WTC11 (cell line): ENCODE measurements around the gene SURF6. TPM values are rescaled to one million over a fixed set of nuclear protein-coding genes. Genes with fewer than 3 reads are reported as not detected.

Experiments
- ATAC-seq: fragments of 200-7000 bp; cut with Tn5 transposase; 2 replicates; pipeline ENCODE4 v1.10.0; 2021; ENCODE audit warnings: mild to moderate bottlenecking, moderate library complexity
- CTCF ChIA-PET: fragments of 300-600 bp; sonication (Branson Sonifier 250); formaldehyde crosslinking; loops from one replicate; lab custom pipeline; 2021; ENCODE audit warnings: antibody characterized with exemption; lab: Charles Lee
- POLR2A ChIA-PET: fragments of 350-600 bp; sonication (Branson Sonifier 250); formaldehyde crosslinking; loops from one replicate; lab custom pipeline; 2021; ENCODE audit warnings: antibody characterized with exemption; lab: Charles Lee
- DNase-seq: peaks from one replicate; pipeline ENCODE4 v3.0.0; 2021; ENCODE audit warnings: low spot score
- H3K27ac Mint-ChIP-seq: 2 replicates; pipeline ENCODE4 v1.8.0; 2021; ENCODE audit warnings: mixed read lengths
- H3K27me3 Mint-ChIP-seq: 2 replicates; pipeline ENCODE4 v1.8.0; 2021; ENCODE audit warnings: low read depth, mild to moderate bottlenecking, moderate library complexity, mixed read lengths
- H3K36me3 Mint-ChIP-seq: 2 replicates; pipeline ENCODE4 v1.8.0; 2021; ENCODE audit warnings: mixed read lengths
- H3K4me1 Mint-ChIP-seq: 2 replicates; pipeline ENCODE4 v1.8.0; 2022; ENCODE audit warnings: mixed read lengths
- H3K4me3 Mint-ChIP-seq: 2 replicates; pipeline ENCODE4 v1.8.0; 2021; ENCODE audit warnings: mild to moderate bottlenecking, moderate library complexity, mixed read lengths
- H3K9me3 Mint-ChIP-seq: 2 replicates; pipeline ENCODE4 v1.8.0; 2021; ENCODE audit warnings: mixed read lengths
- ATF1 ChIP-seq: sonication (generic); formaldehyde crosslinking; IDR thresholded peaks from 2 replicates; pipeline ENCODE4 v1.8.1; 2023; ENCODE audit warnings: mild to moderate bottlenecking, moderate library complexity, missing genetic modification reagents
- CREM ChIP-seq: sonication (generic); formaldehyde crosslinking; IDR thresholded peaks from 2 replicates; pipeline ENCODE4 v1.8.1; 2022; ENCODE audit warnings: mild to moderate bottlenecking, missing genetic modification reagents, moderate library complexity
- FOXP1 ChIP-seq: sonication (generic); formaldehyde crosslinking; IDR thresholded peaks from 2 replicates; pipeline ENCODE4 v1.8.0; 2022; ENCODE audit warnings: missing genetic modification reagents, mild to moderate bottlenecking, moderate library complexity, borderline replicate concordance
- JAZF1 ChIP-seq: fragments of 250-450 bp; sonication (Bioruptor Pico); IDR thresholded peaks from 2 replicates; pipeline ENCODE4 v1.9.0; 2021; ENCODE audit warnings: moderate library complexity, mild to moderate bottlenecking, inconsistent platforms
- RELA ChIP-seq: sonication (generic); formaldehyde crosslinking; IDR thresholded peaks from 2 replicates; pipeline ENCODE4 v1.8.1; 2022; ENCODE audit warnings: missing genetic modification reagents, mild to moderate bottlenecking, borderline replicate concordance
- SOX15 ChIP-seq: fragments of 250-450 bp; sonication (Bioruptor Pico); IDR thresholded peaks from 2 replicates; pipeline ENCODE4 v1.9.0; 2021; ENCODE audit warnings: mild to moderate bottlenecking
- TEAD1 ChIP-seq: sonication (generic); formaldehyde crosslinking; IDR thresholded peaks from 2 replicates; pipeline ENCODE4 v1.8.0; 2022; ENCODE audit warnings: mild to moderate bottlenecking, missing genetic modification reagents
- TP53 ChIP-seq: sonication (generic); formaldehyde crosslinking; IDR thresholded peaks from 2 replicates; pipeline ENCODE4 v1.8.1; 2023; ENCODE audit warnings: mild to moderate bottlenecking, missing genetic modification reagents
- total RNA-seq: library from RNA; stranded (reverse); gene quantifications from 3 replicates; pipeline ENCODE4 v1.2.3, GENCODE V29; 2021
- TF ChIP-seq, protein P1 (sequence below): fragments of 250-450 bp; sonication (Bioruptor Pico); IDR thresholded peaks from 2 replicates; pipeline ENCODE4 v1.9.0; 2021; ENCODE audit warnings: mild to moderate bottlenecking, borderline replicate concordance
- TF ChIP-seq, protein P2 (sequence below): sonication (generic); formaldehyde crosslinking; IDR thresholded peaks from 2 replicates; pipeline ENCODE4 v1.8.0; 2023; ENCODE audit warnings: missing genetic modification reagents, mild to moderate bottlenecking, borderline replicate concordance
- TF ChIP-seq, protein P3 (sequence below): fragments of 250-450 bp; sonication (Bioruptor Pico); IDR thresholded peaks from 2 replicates; pipeline ENCODE4 v1.9.0; 2021; ENCODE audit warnings: mild to moderate bottlenecking
- TF ChIP-seq, protein P4 (sequence below): fragments of 250-450 bp; sonication (Bioruptor Pico); conservative IDR thresholded peaks from 2 replicates; pipeline ENCODE4 v1.9.0; 2021; ENCODE audit warnings: mild to moderate bottlenecking
- TF ChIP-seq, protein P5 (sequence below): sonication (generic); formaldehyde crosslinking; IDR thresholded peaks from 2 replicates; pipeline ENCODE4 v1.8.0; 2022; ENCODE audit warnings: mild to moderate bottlenecking, missing genetic modification reagents
- TF ChIP-seq, protein P6 (sequence below): fragments of 200-600 bp; IDR thresholded peaks from 2 replicates; pipeline ENCODE4 v1.8.0; 2022; ENCODE audit warnings: antibody characterized with exemption
- TF ChIP-seq, protein P7 (sequence below): sonication (generic); formaldehyde crosslinking; IDR thresholded peaks from 2 replicates; pipeline ENCODE4 v1.8.0; 2022; ENCODE audit warnings: mild to moderate bottlenecking, missing genetic modification reagents
- TF ChIP-seq, protein P8 (sequence below): fragments of 250-450 bp; sonication (Bioruptor Pico); IDR thresholded peaks from 2 replicates; pipeline ENCODE4 v2.1.2; 2022; ENCODE audit warnings: mild to moderate bottlenecking, moderate library complexity

Gene SURF6
- total RNA-seq, 1 experiment from 2014 or later, result 67.2 TPM

DNA sequence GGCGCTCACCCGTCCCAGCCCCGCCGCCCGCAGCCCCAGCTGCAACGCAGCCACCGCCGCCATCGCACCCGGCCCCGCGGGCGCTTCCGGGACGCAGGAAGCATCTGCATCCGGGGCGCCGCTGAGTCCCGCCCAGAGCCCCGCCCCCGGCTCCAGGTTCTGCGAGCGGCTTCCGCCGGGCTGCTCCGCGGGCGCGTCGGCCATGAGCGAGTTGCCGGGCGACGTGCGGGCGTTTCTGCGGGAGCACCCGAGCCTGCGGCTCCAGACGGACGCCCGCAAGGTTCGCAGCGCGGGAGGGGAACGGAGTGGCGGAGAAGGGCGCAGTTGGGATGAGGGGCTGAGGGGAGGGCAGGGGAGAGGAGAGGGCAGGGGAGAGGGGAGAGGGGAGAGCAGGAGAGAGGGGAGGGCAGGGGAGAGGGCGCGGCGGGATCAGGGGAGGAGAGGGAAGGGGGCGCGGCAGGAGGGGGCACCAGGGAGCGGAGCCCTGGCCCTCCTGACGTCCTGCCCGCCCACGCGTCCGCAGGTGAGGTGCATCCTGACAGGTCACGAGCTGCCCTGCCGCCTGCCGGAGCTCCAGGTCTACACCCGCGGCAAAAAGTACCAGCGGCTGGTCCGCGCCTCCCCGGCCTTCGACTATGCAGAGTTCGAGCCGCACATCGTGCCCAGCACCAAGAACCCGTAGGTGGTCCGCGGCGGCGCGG is 20.6 kb upstream of the SURF6 start, which contains the start of the genes SURF1 and SURF2 (continued):
- TF ChIP-seq, protein P1, sequence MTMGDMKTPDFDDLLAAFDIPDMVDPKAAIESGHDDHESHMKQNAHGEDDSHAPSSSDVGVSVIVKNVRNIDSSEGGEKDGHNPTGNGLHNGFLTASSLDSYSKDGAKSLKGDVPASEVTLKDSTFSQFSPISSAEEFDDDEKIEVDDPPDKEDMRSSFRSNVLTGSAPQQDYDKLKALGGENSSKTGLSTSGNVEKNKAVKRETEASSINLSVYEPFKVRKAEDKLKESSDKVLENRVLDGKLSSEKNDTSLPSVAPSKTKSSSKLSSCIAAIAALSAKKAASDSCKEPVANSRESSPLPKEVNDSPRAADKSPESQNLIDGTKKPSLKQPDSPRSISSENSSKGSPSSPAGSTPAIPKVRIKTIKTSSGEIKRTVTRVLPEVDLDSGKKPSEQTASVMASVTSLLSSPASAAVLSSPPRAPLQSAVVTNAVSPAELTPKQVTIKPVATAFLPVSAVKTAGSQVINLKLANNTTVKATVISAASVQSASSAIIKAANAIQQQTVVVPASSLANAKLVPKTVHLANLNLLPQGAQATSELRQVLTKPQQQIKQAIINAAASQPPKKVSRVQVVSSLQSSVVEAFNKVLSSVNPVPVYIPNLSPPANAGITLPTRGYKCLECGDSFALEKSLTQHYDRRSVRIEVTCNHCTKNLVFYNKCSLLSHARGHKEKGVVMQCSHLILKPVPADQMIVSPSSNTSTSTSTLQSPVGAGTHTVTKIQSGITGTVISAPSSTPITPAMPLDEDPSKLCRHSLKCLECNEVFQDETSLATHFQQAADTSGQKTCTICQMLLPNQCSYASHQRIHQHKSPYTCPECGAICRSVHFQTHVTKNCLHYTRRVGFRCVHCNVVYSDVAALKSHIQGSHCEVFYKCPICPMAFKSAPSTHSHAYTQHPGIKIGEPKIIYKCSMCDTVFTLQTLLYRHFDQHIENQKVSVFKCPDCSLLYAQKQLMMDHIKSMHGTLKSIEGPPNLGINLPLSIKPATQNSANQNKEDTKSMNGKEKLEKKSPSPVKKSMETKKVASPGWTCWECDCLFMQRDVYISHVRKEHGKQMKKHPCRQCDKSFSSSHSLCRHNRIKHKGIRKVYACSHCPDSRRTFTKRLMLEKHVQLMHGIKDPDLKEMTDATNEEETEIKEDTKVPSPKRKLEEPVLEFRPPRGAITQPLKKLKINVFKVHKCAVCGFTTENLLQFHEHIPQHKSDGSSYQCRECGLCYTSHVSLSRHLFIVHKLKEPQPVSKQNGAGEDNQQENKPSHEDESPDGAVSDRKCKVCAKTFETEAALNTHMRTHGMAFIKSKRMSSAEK (CRISPR knock-in tag), result no peak
- peak; percentile 35; the same call in 1 of the 2 replicates for TF ChIP-seq TEAD1
- TF ChIP-seq FOXP1, result peak; percentile 58; the same call in 1 of the 2 replicates
- TF ChIP-seq, protein P2, sequence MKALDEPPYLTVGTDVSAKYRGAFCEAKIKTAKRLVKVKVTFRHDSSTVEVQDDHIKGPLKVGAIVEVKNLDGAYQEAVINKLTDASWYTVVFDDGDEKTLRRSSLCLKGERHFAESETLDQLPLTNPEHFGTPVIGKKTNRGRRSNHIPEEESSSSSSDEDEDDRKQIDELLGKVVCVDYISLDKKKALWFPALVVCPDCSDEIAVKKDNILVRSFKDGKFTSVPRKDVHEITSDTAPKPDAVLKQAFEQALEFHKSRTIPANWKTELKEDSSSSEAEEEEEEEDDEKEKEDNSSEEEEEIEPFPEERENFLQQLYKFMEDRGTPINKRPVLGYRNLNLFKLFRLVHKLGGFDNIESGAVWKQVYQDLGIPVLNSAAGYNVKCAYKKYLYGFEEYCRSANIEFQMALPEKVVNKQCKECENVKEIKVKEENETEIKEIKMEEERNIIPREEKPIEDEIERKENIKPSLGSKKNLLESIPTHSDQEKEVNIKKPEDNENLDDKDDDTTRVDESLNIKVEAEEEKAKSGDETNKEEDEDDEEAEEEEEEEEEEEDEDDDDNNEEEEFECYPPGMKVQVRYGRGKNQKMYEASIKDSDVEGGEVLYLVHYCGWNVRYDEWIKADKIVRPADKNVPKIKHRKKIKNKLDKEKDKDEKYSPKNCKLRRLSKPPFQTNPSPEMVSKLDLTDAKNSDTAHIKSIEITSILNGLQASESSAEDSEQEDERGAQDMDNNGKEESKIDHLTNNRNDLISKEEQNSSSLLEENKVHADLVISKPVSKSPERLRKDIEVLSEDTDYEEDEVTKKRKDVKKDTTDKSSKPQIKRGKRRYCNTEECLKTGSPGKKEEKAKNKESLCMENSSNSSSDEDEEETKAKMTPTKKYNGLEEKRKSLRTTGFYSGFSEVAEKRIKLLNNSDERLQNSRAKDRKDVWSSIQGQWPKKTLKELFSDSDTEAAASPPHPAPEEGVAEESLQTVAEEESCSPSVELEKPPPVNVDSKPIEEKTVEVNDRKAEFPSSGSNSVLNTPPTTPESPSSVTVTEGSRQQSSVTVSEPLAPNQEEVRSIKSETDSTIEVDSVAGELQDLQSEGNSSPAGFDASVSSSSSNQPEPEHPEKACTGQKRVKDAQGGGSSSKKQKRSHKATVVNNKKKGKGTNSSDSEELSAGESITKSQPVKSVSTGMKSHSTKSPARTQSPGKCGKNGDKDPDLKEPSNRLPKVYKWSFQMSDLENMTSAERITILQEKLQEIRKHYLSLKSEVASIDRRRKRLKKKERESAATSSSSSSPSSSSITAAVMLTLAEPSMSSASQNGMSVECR (CRISPR knock-in tag), result peak; percentile 29; the same call in 1 of the 2 replicates
- no peak for TF ChIP-seq SOX15 (CRISPR knock-in tag)
- peak; percentile 18; the same call in 1 of the 2 replicates for TF ChIP-seq CREM (CRISPR knock-in tag)
- TF ChIP-seq, protein P3, sequence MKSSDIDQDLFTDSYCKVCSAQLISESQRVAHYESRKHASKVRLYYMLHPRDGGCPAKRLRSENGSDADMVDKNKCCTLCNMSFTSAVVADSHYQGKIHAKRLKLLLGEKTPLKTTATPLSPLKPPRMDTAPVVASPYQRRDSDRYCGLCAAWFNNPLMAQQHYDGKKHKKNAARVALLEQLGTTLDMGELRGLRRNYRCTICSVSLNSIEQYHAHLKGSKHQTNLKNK (CRISPR knock-in tag), result no peak
- TF ChIP-seq, protein P4, sequence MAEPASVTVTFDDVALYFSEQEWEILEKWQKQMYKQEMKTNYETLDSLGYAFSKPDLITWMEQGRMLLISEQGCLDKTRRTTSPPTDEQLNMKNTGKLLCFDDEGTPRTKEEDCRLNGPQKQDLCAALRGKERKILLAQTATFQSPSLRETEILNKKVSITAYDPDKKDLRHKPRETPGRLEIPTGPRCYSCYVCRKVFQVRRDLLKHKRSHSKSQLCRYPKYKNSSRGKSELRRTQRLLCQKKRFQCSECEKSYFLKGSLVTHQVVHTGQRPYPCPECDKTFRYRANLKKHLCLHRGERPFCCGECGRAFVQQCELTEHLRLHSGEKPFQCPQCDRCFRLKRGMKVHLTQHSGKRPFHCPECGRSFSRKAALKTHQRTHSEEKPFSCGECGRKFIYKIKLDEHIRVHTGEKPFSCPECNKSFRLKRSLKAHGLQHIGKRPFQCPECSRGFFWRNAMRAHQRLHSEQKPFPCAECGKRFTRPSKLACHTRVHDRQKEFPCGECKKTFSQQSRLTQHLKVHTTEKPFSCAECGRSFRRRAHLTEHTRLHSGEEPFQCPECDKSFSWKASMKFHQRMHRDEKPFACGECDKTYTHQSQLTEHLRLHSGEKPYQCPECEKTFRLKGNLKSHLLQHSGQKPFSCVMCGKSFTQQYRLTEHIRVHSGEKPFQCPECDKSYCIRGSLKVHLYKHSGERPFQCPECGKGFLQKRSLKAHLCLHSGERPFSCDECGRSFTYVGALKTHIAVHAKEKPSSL (CRISPR knock-in tag), result no peak
- TF ChIP-seq ATF1 (CRISPR knock-in tag), result 0 out of 2 replicates have a peak, but pooled peaks have one; percentile 39
- TF ChIP-seq, protein P5, sequence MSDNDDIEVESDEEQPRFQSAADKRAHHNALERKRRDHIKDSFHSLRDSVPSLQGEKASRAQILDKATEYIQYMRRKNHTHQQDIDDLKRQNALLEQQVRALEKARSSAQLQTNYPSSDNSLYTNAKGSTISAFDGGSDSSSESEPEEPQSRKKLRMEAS (CRISPR knock-in tag), result peak; percentile 66; the same call in 1 of the 2 replicates
- no peak for TF ChIP-seq JAZF1 (CRISPR knock-in tag)

DNA sequence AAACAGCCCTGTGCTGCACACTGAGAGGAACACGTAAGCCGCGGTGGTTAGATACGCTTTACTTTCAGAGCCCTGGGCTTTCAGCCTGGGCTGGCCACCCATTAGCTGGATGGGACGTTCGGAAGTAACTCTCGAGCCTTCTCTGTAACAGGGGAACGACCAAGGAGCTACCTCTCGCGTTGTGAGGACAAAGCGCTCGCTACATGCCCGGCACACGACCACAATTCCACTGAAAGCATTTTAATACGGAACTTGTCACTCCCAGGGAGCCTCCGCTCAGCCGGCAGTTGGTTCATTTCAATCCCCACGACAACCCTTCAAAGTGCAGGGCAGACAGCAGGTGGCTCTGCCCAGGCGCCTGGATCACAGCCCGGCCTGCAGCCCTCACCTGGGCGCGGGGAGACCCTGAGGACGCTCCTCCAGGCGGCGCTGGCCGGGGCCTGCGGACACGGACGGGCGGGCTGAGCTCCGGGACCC is 19.9 kb upstream of the SURF6 start:
- DNase-seq, result peak; percentile 26
- TF ChIP-seq TP53 (no peak), RELA (CRISPR knock-in tag) (no peak)
- TF ChIP-seq, protein P3 (CRISPR knock-in tag), result no peak
- TF ChIP-seq, protein P6, sequence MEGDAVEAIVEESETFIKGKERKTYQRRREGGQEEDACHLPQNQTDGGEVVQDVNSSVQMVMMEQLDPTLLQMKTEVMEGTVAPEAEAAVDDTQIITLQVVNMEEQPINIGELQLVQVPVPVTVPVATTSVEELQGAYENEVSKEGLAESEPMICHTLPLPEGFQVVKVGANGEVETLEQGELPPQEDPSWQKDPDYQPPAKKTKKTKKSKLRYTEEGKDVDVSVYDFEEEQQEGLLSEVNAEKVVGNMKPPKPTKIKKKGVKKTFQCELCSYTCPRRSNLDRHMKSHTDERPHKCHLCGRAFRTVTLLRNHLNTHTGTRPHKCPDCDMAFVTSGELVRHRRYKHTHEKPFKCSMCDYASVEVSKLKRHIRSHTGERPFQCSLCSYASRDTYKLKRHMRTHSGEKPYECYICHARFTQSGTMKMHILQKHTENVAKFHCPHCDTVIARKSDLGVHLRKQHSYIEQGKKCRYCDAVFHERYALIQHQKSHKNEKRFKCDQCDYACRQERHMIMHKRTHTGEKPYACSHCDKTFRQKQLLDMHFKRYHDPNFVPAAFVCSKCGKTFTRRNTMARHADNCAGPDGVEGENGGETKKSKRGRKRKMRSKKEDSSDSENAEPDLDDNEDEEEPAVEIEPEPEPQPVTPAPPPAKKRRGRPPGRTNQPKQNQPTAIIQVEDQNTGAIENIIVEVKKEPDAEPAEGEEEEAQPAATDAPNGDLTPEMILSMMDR, result no peak
- TF ChIP-seq, protein P7, sequence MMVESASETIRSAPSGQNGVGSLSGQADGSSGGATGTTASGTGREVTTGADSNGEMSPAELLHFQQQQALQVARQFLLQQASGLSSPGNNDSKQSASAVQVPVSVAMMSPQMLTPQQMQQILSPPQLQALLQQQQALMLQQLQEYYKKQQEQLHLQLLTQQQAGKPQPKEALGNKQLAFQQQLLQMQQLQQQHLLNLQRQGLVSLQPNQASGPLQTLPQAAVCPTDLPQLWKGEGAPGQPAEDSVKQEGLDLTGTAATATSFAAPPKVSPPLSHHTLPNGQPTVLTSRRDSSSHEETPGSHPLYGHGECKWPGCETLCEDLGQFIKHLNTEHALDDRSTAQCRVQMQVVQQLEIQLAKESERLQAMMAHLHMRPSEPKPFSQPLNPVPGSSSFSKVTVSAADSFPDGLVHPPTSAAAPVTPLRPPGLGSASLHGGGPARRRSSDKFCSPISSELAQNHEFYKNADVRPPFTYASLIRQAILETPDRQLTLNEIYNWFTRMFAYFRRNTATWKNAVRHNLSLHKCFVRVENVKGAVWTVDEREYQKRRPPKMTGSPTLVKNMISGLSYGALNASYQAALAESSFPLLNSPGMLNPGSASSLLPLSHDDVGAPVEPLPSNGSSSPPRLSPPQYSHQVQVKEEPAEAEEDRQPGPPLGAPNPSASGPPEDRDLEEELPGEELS (CRISPR knock-in tag), result no peak
- TF ChIP-seq, protein P8, sequence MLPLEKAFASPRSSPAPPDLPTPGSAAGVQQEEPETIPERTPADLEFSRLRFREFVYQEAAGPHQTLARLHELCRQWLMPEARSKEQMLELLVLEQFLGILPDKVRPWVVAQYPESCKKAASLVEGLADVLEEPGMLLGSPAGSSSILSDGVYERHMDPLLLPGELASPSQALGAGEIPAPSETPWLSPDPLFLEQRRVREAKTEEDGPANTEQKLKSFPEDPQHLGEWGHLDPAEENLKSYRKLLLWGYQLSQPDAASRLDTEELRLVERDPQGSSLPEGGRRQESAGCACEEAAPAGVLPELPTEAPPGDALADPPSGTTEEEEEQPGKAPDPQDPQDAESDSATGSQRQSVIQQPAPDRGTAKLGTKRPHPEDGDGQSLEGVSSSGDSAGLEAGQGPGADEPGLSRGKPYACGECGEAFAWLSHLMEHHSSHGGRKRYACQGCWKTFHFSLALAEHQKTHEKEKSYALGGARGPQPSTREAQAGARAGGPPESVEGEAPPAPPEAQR (CRISPR knock-in tag), result no peak

More for the DNA sequence above, 19.9 kb upstream of the SURF6 start:
- POLR2A ChIA-PET, result interaction anchor here (0.7 to 1.7 kb wide), 3 partner anchors 8 to 369 kb away, joined by 4 to 9 read pairs (median 7); partner anchors contain the start of genes MED22 and RPL7A
- Mint-ChIP-seq H3K4me1 (peaks cover 17% of the 10 kb centered on the region), H3K36me3 (peaks cover 33% of the 10 kb centered on the region), H3K27me3 (no peaks in the 10 kb centered on the region), H3K4me3 (peak overlapping the region; percentile 90), H3K9me3 (no peaks in the 10 kb centered on the region), H3K27ac (no peak overlapping the region; the same call in 1 of the 2 replicates)
- CTCF ChIA-PET, result interaction anchor here (0.6 to 7.9 kb wide), 10 partner anchors 8 to 212 kb away, joined by 3 to 74 read pairs (median 6); partner anchors contain the start of genes CACFD1, MED22 and RPL7A
- ATAC-seq, result peak; percentile 2
